ENCODE data around the gene ZNF577.

Gene ZNF577

DNA sequence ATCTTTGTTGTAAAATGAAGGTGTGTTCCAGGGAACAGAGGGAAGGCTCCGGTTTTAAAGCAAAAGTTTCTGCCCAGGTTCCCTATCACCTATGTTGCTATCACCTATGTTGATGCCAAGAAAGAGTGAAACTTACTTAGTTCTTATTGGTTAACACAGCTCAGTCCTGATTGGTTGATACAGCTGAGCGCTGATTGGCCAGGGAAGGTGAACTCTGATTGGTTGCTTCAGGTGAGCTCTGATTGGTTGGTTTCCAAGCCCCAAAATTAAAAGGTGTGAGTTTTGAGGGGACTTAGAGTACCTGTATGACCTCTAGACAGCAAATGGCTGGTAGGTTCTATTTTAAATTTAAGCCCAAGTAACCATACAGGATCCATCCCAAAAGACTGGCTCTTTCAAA is 50.6 kb downstream of the ZNF577 start:
- TF ChIP-seq, protein P1, sequence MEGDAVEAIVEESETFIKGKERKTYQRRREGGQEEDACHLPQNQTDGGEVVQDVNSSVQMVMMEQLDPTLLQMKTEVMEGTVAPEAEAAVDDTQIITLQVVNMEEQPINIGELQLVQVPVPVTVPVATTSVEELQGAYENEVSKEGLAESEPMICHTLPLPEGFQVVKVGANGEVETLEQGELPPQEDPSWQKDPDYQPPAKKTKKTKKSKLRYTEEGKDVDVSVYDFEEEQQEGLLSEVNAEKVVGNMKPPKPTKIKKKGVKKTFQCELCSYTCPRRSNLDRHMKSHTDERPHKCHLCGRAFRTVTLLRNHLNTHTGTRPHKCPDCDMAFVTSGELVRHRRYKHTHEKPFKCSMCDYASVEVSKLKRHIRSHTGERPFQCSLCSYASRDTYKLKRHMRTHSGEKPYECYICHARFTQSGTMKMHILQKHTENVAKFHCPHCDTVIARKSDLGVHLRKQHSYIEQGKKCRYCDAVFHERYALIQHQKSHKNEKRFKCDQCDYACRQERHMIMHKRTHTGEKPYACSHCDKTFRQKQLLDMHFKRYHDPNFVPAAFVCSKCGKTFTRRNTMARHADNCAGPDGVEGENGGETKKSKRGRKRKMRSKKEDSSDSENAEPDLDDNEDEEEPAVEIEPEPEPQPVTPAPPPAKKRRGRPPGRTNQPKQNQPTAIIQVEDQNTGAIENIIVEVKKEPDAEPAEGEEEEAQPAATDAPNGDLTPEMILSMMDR (IDR thresholded peaks at IDR 0.05; ENCODE audit: low read depth, low read length), result no peak

GRCh38 chr19:51830274-51830673 is 57.5 kb downstream of the ZNF577 start:
- TF ChIP-seq, protein P1 (IDR thresholded peaks at IDR 0.05; ENCODE audit: low read depth, low read length), result no peak
- no peak overlapping the region for H3K4me3 ChIP-seq (ENCODE audit: low read depth, low read length)

More for the DNA sequence above, 50.6 kb downstream of the ZNF577 start:
- no peak overlapping the region for H3K4me3 ChIP-seq (ENCODE audit: low read depth, low read length)

- H3K4me3 ChIP-seq (ENCODE audit: low read depth, low read length), result no peak overlapping the region
- TF ChIP-seq, protein P1 (IDR thresholded peaks at IDR 0.05; ENCODE audit: low read depth, low read length), result no peak
Measured at GRCh38 chr19:51824281-51825005, 63.3 kb downstream of the ZNF577 start.

GRCh38 chr19:51822946-51823345 is 64.8 kb downstream of the ZNF577 start:
- TF ChIP-seq, protein P1 (IDR thresholded peaks at IDR 0.05; ENCODE audit: low read depth, low read length), result no peak
- no peak overlapping the region for H3K4me3 ChIP-seq (ENCODE audit: low read depth, low read length)

GRCh38 chr19:51822325-51822724 is 65.4 kb downstream of the ZNF577 start:
- H3K4me3 ChIP-seq (ENCODE audit: low read depth, low read length), result no peak overlapping the region
- TF ChIP-seq, protein P1 (IDR thresholded peaks at IDR 0.05; ENCODE audit: low read depth, low read length), result no peak

- TF ChIP-seq, protein P1 (IDR thresholded peaks at IDR 0.05; ENCODE audit: low read depth, low read length), result no peak
- H3K4me3 ChIP-seq (ENCODE audit: low read depth, low read length), result no peak overlapping the region
Measured at GRCh38 chr19:51821921-51822320, 65.8 kb downstream of the ZNF577 start.

DNA sequence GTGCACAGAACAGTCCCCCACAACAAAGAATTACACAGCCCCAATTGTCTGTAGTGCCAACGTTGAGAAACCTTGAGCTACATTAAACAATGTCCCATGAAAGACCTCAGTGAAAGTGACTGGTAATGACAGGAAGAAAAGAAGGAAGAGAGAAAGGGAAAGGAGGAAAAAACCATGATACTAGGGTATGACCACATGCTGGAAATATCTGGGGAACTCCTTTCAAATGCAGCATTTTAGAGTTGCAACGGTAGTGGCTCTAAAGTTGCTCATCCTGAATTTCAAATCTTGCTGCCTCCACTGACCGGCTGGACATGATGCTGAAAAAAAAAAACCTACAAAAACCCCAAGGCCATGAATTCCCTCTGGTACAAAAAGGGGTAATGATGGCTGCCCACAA is 66.3 kb downstream of the ZNF577 start:
- TF ChIP-seq, protein P1 (IDR thresholded peaks at IDR 0.05; ENCODE audit: low read depth, low read length), result no peak
- H3K4me3 ChIP-seq (ENCODE audit: low read depth, low read length), result no peak overlapping the region

Data from WI38 (cell line).